Endothelial cell of umbilical vein (primary cell): ENCODE results near the gene HSPB1. TPM values are rescaled to one million over a fixed set of nuclear protein-coding genes. Genes with fewer than 3 reads are reported as not detected.
"Not testable (repeated sequence)": the region's sequence is repeated elsewhere in the genome, so short reads cannot be mapped to it uniquely, and the experiment has no call there.

Experiments
- BruUV-seq: library from RNA; stranded (reverse); fragments of 400-500 nt; replicated peaks from 2 replicates; lab custom pipeline; 2021; lab: Mats Ljungman, UMichigan
- CTCF ChIA-PET: fragments of 300-600, 350-600 bp; sonication (Branson Sonifier 250); formaldehyde crosslinking; loops from one replicate; lab custom pipeline; 2021; ENCODE audit warnings: antibody characterized with exemption, inconsistent platforms; lab: Charles Lee
- POLR2A ChIA-PET: fragments of 300-600, 350-600 bp; sonication (Branson Sonifier 250); formaldehyde crosslinking; loops from one replicate; lab custom pipeline; 2021; ENCODE audit warnings: antibody characterized with exemption, inconsistent platforms; lab: Charles Lee
- DNase-seq: peaks from one replicate; pipeline ENCODE4 v3.0.0-alpha.2; 2011; ENCODE audit warnings: low read depth, low spot score
- FAIRE-seq: peaks from 2 replicates; lab custom pipeline; 2011; peaks lifted over from hg19 to GRCh38; lab: Jason Lieb, UNC
- H2AFZ ChIP-seq: 2 replicates; pipeline ENCODE4 v1.6.0; 2012; ENCODE audit warnings: low read depth, low read length, control low read depth, inconsistent platforms
- H3K27ac ChIP-seq: 2 replicates; pipeline ENCODE4 v1.5.1; 2011; ENCODE audit warnings: low read depth, mild to moderate bottlenecking, control low read depth, low read length, moderate library complexity; ENCODE audit not compliant: insufficient read depth
- H3K27me3 ChIP-seq, 2 experiments: 2 replicates each; pipeline versions ENCODE4 v1.6.0 to v1.6.1; 2011; ENCODE audit warnings: low read length in 2 of 2, mixed read lengths in 1 of 2; ENCODE audit not compliant: control insufficient read depth in 2 of 2, insufficient read depth in 2 of 2
- H3K36me3 ChIP-seq, 2 experiments: 2 replicates in 1 of 2; 3 replicates in 1 of 2; pipeline ENCODE4 v1.5.1; 2011; ENCODE audit warnings: low read length in 2 of 2, mild to moderate bottlenecking in 1 of 2, moderate library complexity in 1 of 2; ENCODE audit not compliant: control insufficient read depth in 2 of 2, insufficient read depth in 2 of 2; ENCODE audit errors: extremely low read depth in 1 of 2
- H3K4me1 ChIP-seq: 3 replicates; pipeline ENCODE4 v1.5.1; 2011; ENCODE audit warnings: mild to moderate bottlenecking, low read length; ENCODE audit not compliant: control insufficient read depth, insufficient read depth; ENCODE audit errors: extremely low read depth
- H3K4me2 ChIP-seq: 2 replicates; pipeline ENCODE4 v1.6.1; 2011; ENCODE audit warnings: low read length, control low read depth, mixed read lengths; ENCODE audit not compliant: insufficient read depth
- H3K4me3 ChIP-seq, 3 experiments: fragments of 200-600 bp in 1 of 3; sonication (generic), shearing (Covaris generic) in 1 of 3; replicated peaks in 1 of 3; 2 replicates each; pipeline ENCODE4 v1.5.1; 2011 to 2016; ENCODE audit warnings: control low read depth in 3 of 3, low read length in 3 of 3, mild to moderate bottlenecking in 2 of 3, inconsistent platforms in 1 of 3, low read depth in 1 of 3, moderate library complexity in 1 of 3; ENCODE audit not compliant: insufficient read depth in 1 of 3
- H3K79me2 ChIP-seq: 2 replicates; pipeline ENCODE4 v1.6.0; 2012; ENCODE audit warnings: low read length, inconsistent platforms; ENCODE audit not compliant: control insufficient read depth, insufficient read depth
- H3K9ac ChIP-seq: replicated peaks from 2 replicates; pipeline ENCODE3; 2011; ENCODE audit warnings: low read length, control low read depth; ENCODE audit not compliant: insufficient read depth; ENCODE audit errors: extremely low read depth
- H3K9me1 ChIP-seq: replicated peaks from 3 replicates; pipeline ENCODE4 v1.6.0; 2011; ENCODE audit warnings: mild to moderate bottlenecking, low read length; ENCODE audit not compliant: control insufficient read depth, insufficient read depth; ENCODE audit errors: extremely low read depth
- H3K9me3 ChIP-seq: replicated peaks from 2 replicates; pipeline ENCODE4 v1.5.1; 2012; ENCODE audit warnings: low read length, inconsistent platforms; ENCODE audit not compliant: control insufficient read depth, insufficient read depth
- H4K20me1 ChIP-seq: replicated peaks from 2 replicates; pipeline ENCODE3; 2011; ENCODE audit warnings: mild to moderate bottlenecking, low read length; ENCODE audit not compliant: control insufficient read depth, insufficient read depth; ENCODE audit errors: extremely low read depth
- CTCF ChIP-seq, 2 donors: IDR thresholded peaks; 1 replicate in 1 of 2; 2 replicates in 1 of 2; pipeline ENCODE4 v1.5.1; 2011; ENCODE audit warnings: low read length in 2 of 2, mild to moderate bottlenecking in 2 of 2, moderate library complexity in 2 of 2, control low read depth in 1 of 2, inconsistent platforms in 1 of 2, low read depth in 1 of 2; ENCODE audit not compliant: insufficient read depth in 1 of 2; ENCODE audit errors: extremely low read depth in 1 of 2
- EZH2 ChIP-seq: IDR thresholded peaks from 2 replicates; pipeline ENCODE4 v1.6.1; 2012; ENCODE audit warnings: borderline replicate concordance, low read depth, mild to moderate bottlenecking, moderate library complexity, low read length, inconsistent platforms; ENCODE audit not compliant: severe bottlenecking
- FOS ChIP-seq: IDR thresholded peaks from 2 replicates; pipeline ENCODE4 v1.6.1; 2011; ENCODE audit warnings: mild to moderate bottlenecking, low read length, moderate library complexity, borderline replicate concordance; ENCODE audit not compliant: insufficient read depth
- GATA2 ChIP-seq: IDR thresholded peaks from 2 replicates; pipeline ENCODE4 v1.7.0; 2011; ENCODE audit warnings: low read depth, mild to moderate bottlenecking, moderate library complexity, mixed read lengths, low read length; ENCODE audit not compliant: insufficient read length, insufficient read depth
- JUN ChIP-seq: IDR thresholded peaks from 2 replicates; pipeline ENCODE4 v1.6.1; 2011; ENCODE audit warnings: borderline replicate concordance, low read depth; ENCODE audit not compliant: insufficient read length, insufficient read depth
- MAX ChIP-seq: IDR thresholded peaks from 2 replicates; pipeline ENCODE4 v1.6.1; 2011; ENCODE audit not compliant: insufficient read depth, insufficient read length
- MYC ChIP-seq: IDR thresholded peaks from one replicate; pipeline ENCODE4 v1.6.1; 2011; ENCODE audit warnings: mild to moderate bottlenecking, low read depth, low read length
- POLR2A ChIP-seq: IDR thresholded peaks from 2 replicates; pipeline ENCODE4 v1.6.1; 2012; ENCODE audit warnings: low read depth, mild to moderate bottlenecking, control low read depth, low read length
- POLR2AphosphoS5 ChIP-seq: IDR thresholded peaks from 2 replicates; pipeline ENCODE4 v1.6.1; 2012; ENCODE audit warnings: low read depth, mild to moderate bottlenecking, control low read depth, low read length, moderate library complexity; ENCODE audit not compliant: insufficient read depth
- dilution Hi-C: fragments of 300-500 bp; cut with MboI; formaldehyde crosslinking; loops from one replicate; pipeline ENCODE4 v1.15.0; 2019; ENCODE audit warnings: low sequenced_read_pairs; ENCODE audit not compliant: extremely low pct_ligation_motif_present
- intact Hi-C: fragments of 100-400 bp; cut with micrococcal nuclease; formaldehyde crosslinking; loops from one replicate; pipeline ENCODE4 v1.10.0; 2022
- polyA plus RNA-seq, 4 experiments: library from polyadenylated mRNA; depleted of rRNA in 3 of 4; stranded (reverse) in 3 of 4; unstranded in 1 of 4; fragments of >200 nt; gene quantifications; 2 replicates each; pipeline versions ENCODE4 v1.2.1 to v1.2.3, GENCODE V29; 2011 to 2012; ENCODE audit warnings: missing spikeins in 1 of 4
- total RNA-seq: library from RNA; stranded (reverse); gene quantifications from 2 replicates; pipeline ENCODE4 v1.2.3, GENCODE V29; 2021

Gene HSPB1
- total and polyA plus RNA-seq, 2 donors (not counting 3 experiments of a cell fraction or from before 2014, with no cell fraction given), result 1,748 to 3,130 TPM

- no peak overlapping the region for H3K27ac ChIP-seq
- no peak overlapping the region for H2AFZ ChIP-seq
- FAIRE-seq (no peak), DNase-seq (no peak)
- peaks cover 33 to 51% of the 10 kb centered on the region in 2 experiments for H3K27me3 ChIP-seq
- no peaks in the 10 kb centered on the region for H3K36me3 ChIP-seq
- ChIA-PET CTCF (interaction anchor here (0.5 to 2.5 kb wide), 5 partner anchors 13 to 57 kb away, joined by 3 to 10 read pairs (median 3); no protein-coding TSS in a partner anchor), POLR2A (no interaction called here)
- H3K9ac ChIP-seq, result no peak overlapping the region
- H3K4me2 ChIP-seq, result no peak overlapping the region
- H3K4me3 ChIP-seq, result no peak overlapping the region
- intact Hi-C loops, result loop anchor here (5.0 kb wide), 1 partner anchor 43 kb away; no protein-coding TSS in a partner anchor
- no TSS peak for BruUV-seq
- dilution Hi-C loops, result no loop called here
- H3K4me1 ChIP-seq, result peaks cover 4% of the 10 kb centered on the region
- H3K9me1 ChIP-seq, result no peaks in the 10 kb centered on the region
- no peaks in the 10 kb centered on the region for H4K20me1 ChIP-seq
- H3K9me3 ChIP-seq, result no peaks in the 10 kb centered on the region
- TF ChIP-seq EZH2 (no peak), MAX (no peak), POLR2A (no peak), JUN (no peak), CTCF (IDR thresholded peaks at IDR 0.05; ENCODE audit: extremely low read depth in 1 of 2, insufficient read depth in 1 of 2, low read depth in 1 of 2, low read length in 2 of 2) (no peak), POLR2AphosphoS5 (no peak), FOS (no peak), MYC (no peak), GATA2 (no peak)
- no peaks in the 10 kb centered on the region for H3K79me2 ChIP-seq
These were observed 32.6 kb upstream of the HSPB1 start for GRCh38 chr7:76269895-76270294.

- H3K4me3 ChIP-seq, H2AFZ ChIP-seq, H3K9me3 ChIP-seq, intact Hi-C loops, H4K20me1 ChIP-seq, H3K79me2 ChIP-seq, H3K4me1 ChIP-seq, H3K4me2 ChIP-seq, DNase-seq, H3K9ac ChIP-seq, H3K9me1 ChIP-seq, BruUV-seq, POLR2A ChIA-PET, H3K27ac ChIP-seq, H3K36me3 ChIP-seq, FAIRE-seq, dilution Hi-C loops: not testable (repeated sequence)
- CTCF ChIA-PET, result interaction anchor here (0.9 to 6.3 kb wide), 2 partner anchors 9 kb away, joined by 3 to 55 read pairs; no protein-coding TSS in a partner anchor
- peaks cover 33 to 51% of the 10 kb centered on the region in 2 experiments for H3K27me3 ChIP-seq
These were observed 31.1 kb upstream of the HSPB1 start for GRCh38 chr7:76271384-76271783.
